A673 (cell line): Measurements from ENCODE around the gene PRKAG2. TPM values are rescaled to one million over a fixed set of nuclear protein-coding genes. Genes with fewer than 3 reads are reported as not detected.

Experiments used
- BruUV-seq: library from RNA; stranded (reverse); fragments of 400-500 nt; replicated peaks from 2 replicates; lab custom pipeline; 2021; lab: Mats Ljungman, UMichigan
- CTCF ChIA-PET: fragments of 300-600 bp; sonication (Branson Sonifier 250); formaldehyde crosslinking; loops from one replicate; lab custom pipeline; 2022; ENCODE audit warnings: antibody characterized with exemption; lab: Charles Lee
- POLR2A ChIA-PET: fragments of 300-600 bp; sonication (Branson Sonifier 250); formaldehyde crosslinking; loops from one replicate; lab custom pipeline; 2022; ENCODE audit warnings: antibody characterized with exemption; ENCODE audit not compliant: low non-redundant PET; lab: Charles Lee
- DNase-seq: peaks from one replicate; pipeline ENCODE4 v3.0.0-alpha.2; 2015; ENCODE audit warnings: low spot score
- H3K27ac ChIP-seq: fragments of 200-600 bp; sonication (generic); 2 replicates; pipeline ENCODE4 v1.5.1; 2016; ENCODE audit warnings: mixed run types, low read depth, mild to moderate bottlenecking, mixed read lengths, antibody characterized with exemption, low read length; ENCODE audit not compliant: poor library complexity, severe bottlenecking
- H3K27me3 ChIP-seq: fragments of 200-600 bp; sonication (generic); replicated peaks from 2 replicates; pipeline ENCODE4 v1.6.1; 2017; ENCODE audit warnings: mixed run types, low read depth, mild to moderate bottlenecking, mixed read lengths, antibody characterized with exemption, low read length; ENCODE audit not compliant: insufficient read depth, poor library complexity
- H3K36me3 ChIP-seq: fragments of 200-600 bp; sonication (generic); 2 replicates; pipeline ENCODE4 v1.6.1; 2016; ENCODE audit warnings: mixed run types, mild to moderate bottlenecking, mixed read lengths, antibody characterized with exemption, low read length; ENCODE audit not compliant: insufficient read depth, poor library complexity, severe bottlenecking
- H3K4me1 ChIP-seq: fragments of 200-600 bp; sonication (generic); 2 replicates; pipeline ENCODE4 v1.6.1; 2017; ENCODE audit warnings: mixed run types, mild to moderate bottlenecking, mixed read lengths, antibody characterized with exemption, low read length; ENCODE audit not compliant: insufficient read depth, poor library complexity, severe bottlenecking
- H3K4me3 ChIP-seq: fragments of 200-600 bp; sonication (generic); 2 replicates; pipeline ENCODE4 v1.5.1; 2016; ENCODE audit warnings: low read depth, mixed run types, mild to moderate bottlenecking, mixed read lengths, low read length; ENCODE audit not compliant: poor library complexity, severe bottlenecking
- H3K9me3 ChIP-seq: fragments of 200-600 bp; sonication (generic); 2 replicates; pipeline ENCODE4 v1.6.1; 2016; ENCODE audit warnings: mixed run types, low read depth, mild to moderate bottlenecking, mixed read lengths, antibody characterized with exemption, low read length; ENCODE audit not compliant: poor library complexity, severe bottlenecking
- CTCF ChIP-seq: fragments of 300-800, 200-600 bp; sonication (generic); conservative IDR thresholded peaks from 2 replicates; pipeline ENCODE4 v1.5.1; 2017; ENCODE audit warnings: low read depth, mild to moderate bottlenecking, antibody characterized with exemption, low read length, moderate library complexity, mixed read lengths
- EZH2 ChIP-seq: fragments of 200-600 bp; sonication (generic); IDR thresholded peaks from 2 replicates; pipeline ENCODE4 v1.6.1; 2017; ENCODE audit warnings: borderline replicate concordance, low read depth, mild to moderate bottlenecking, mixed read lengths, antibody characterized with exemption, low read length; ENCODE audit not compliant: poor library complexity, severe bottlenecking
- intact Hi-C: fragments of 100-400 bp; cut with micrococcal nuclease; formaldehyde crosslinking; loops from one replicate; pipeline ENCODE4 v1.10.0; 2022; ENCODE audit not compliant: unreplicated experiment
- total RNA-seq: library from RNA; stranded (reverse); gene quantifications from 2 replicates; pipeline ENCODE4 v1.2.3, GENCODE V29; 2021

Gene PRKAG2
- total RNA-seq, 1 experiment from 2014 or later: 11.6 TPM

DNA sequence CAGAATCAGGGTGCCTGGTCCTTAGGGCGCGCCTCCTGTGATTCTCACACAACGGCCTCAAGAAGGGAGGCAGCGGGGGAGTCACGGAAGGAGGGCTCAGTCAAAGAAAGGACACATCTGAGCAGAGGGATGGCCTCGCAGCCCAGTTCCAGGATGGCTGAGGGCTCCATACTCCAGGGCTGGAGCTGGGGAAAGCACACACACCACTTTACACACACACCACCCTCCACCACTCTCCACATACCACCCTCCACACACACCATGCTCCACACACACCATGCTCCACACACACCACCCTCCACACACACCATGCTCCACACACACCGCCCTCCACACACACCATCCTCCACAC is 22.2 kb downstream of the PRKAG2 start:
- Histone ChIP-seq H3K9me3 (no peaks in the 10 kb centered on the region), H3K4me3 (no peak overlapping the region), H3K27me3 (no peaks in the 10 kb centered on the region), H3K4me1 (no peaks in the 10 kb centered on the region), H3K36me3 (no peaks in the 10 kb centered on the region), H3K27ac (no peak overlapping the region)
- no TSS peak for BruUV-seq
- intact Hi-C loops: no loop called here
- CTCF ChIA-PET: no interaction called here
- DNase-seq: no peak
- TF ChIP-seq EZH2 (no peak), CTCF (no peak)
- POLR2A ChIA-PET: no interaction called here

DNA sequence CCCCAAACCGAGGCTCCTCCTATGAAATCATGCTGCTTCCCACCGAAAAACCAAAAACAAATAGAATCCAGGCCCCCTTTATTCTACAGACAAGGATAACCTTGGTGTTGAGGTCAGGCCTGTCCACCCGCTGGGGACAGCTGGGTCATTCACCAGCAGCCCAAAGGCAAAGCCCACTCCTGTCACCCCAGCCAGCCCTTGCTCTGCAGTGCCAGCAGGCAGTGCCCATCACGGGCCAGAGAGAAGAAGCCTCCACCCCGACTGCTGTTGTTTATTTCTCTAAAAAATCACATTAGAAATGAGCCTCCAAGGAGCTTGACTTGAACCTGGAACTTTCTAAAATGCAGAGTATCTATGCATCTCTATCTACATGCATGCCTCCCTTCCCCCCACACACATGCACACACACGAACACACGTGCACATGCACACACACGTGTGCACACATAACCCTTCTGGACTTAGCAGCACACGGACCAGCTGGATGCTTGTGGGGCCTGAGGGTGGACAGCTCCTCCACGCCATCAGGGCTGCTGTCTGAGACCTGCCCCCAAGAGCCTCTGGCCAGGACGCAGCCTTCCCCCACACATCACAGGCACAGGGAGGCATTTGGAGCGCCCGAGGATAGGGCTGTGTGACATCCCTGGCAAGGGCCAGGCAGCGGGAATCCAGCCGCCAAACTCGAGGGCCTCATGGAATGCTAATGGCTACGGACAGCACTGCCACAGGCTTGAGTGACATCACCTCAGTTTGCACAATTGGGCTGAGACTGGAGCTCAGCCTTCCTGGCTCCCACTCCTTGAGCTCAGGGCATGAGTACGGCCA is 22.8 kb downstream of the PRKAG2 start:
- CTCF ChIA-PET: no interaction called here
- no TSS peak for BruUV-seq

More for the DNA sequence above, 22.8 kb downstream of the PRKAG2 start:
- no peak overlapping the region for H3K27ac ChIP-seq
- intact Hi-C loops: no loop called here
- H3K4me3 ChIP-seq: no peak overlapping the region
- H3K27me3 ChIP-seq: no peaks in the 10 kb centered on the region
- H3K36me3 ChIP-seq: no peaks in the 10 kb centered on the region
- POLR2A ChIA-PET: no interaction called here
- DNase-seq: no peak
- no peaks in the 10 kb centered on the region for H3K4me1 ChIP-seq
- H3K9me3 ChIP-seq: no peaks in the 10 kb centered on the region
- TF ChIP-seq CTCF (no peak), EZH2 (no peak)
